ENCODE results near the gene P2RY12.

- TF ChIP-seq, protein P1, sequence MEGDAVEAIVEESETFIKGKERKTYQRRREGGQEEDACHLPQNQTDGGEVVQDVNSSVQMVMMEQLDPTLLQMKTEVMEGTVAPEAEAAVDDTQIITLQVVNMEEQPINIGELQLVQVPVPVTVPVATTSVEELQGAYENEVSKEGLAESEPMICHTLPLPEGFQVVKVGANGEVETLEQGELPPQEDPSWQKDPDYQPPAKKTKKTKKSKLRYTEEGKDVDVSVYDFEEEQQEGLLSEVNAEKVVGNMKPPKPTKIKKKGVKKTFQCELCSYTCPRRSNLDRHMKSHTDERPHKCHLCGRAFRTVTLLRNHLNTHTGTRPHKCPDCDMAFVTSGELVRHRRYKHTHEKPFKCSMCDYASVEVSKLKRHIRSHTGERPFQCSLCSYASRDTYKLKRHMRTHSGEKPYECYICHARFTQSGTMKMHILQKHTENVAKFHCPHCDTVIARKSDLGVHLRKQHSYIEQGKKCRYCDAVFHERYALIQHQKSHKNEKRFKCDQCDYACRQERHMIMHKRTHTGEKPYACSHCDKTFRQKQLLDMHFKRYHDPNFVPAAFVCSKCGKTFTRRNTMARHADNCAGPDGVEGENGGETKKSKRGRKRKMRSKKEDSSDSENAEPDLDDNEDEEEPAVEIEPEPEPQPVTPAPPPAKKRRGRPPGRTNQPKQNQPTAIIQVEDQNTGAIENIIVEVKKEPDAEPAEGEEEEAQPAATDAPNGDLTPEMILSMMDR (IDR thresholded peaks at IDR 0.05): no peak
- TF ChIP-seq POLR2A (IDR thresholded peaks at IDR 0.05; ENCODE audit: low read depth): no peak
- TF ChIP-seq POLR2AphosphoS5 (IDR thresholded peaks at IDR 0.05): no peak
- no peak for TF ChIP-seq EP300 (IDR thresholded peaks at IDR 0.05)
Measured at GRCh38 chr3:151403246-151403645, 18.7 kb upstream of the P2RY12 start.

Data from esophagus muscularis mucosa (tissue), 4 donors.